ENCODE measurements around the gene ARPP21. TPM values are rescaled to one million over a fixed set of nuclear protein-coding genes. Genes with fewer than 3 reads are reported as not detected.

The ARPP21 gene
- not detected for total RNA-seq
- long read RNA-seq, result 0 reads

DNA sequence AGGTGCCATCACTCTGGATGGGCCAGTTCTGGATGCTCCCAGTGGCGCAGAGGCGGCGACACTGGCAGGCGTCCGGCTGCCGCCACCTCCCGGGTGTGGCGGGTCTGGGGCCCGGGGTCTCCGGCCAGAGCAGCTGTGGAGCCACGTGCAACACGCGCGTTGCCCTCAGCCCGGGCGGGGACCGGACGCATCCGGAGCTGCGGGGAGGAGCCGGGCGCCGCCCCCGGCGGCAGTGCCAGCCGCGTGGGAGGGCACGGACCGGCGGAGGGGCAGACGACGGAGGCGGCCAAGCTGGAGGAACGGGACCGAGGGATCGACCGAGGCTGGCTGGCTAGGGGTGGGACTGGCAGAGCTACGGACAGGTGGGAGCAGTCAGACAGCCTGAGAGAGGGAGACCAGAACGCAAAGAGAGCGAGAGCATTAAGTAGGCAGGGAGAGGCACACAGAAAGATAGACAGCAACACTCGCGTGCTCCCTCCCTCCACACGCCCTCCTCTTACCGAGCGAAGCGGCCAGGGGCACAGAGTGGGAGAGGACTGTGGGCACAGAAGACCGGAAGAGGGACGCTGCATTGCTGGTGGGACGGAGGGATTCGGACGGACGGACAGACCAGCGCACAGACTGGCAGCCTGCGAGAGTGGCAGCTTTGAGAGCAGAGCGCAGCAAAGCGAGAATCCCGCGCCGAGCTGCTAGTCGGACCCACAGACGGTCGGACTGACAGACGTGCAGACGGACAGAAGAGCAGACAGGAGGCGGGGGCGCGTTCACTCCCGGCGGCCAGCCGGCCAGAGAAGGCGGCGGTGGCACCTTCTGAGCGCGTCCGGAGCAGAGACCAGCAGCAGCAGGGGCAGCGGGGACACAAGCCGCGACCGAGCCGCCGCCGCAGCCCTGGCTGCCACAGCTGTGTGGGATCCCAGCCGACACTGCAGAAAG lies at the start of gene ARPP21:
Gene ARPP21 (plus strand): TSS at position 272 of the 933 bp plus-strand sequence. CDS start 42,227 bp downstream, outside the sequence.
- no peaks in the 10 kb centered on the region for H3K9me3 ChIP-seq
- no peaks in the 10 kb centered on the region for H3K36me3 ChIP-seq
- peak; percentile 41 for DNase-seq
- TF ChIP-seq, protein P1, sequence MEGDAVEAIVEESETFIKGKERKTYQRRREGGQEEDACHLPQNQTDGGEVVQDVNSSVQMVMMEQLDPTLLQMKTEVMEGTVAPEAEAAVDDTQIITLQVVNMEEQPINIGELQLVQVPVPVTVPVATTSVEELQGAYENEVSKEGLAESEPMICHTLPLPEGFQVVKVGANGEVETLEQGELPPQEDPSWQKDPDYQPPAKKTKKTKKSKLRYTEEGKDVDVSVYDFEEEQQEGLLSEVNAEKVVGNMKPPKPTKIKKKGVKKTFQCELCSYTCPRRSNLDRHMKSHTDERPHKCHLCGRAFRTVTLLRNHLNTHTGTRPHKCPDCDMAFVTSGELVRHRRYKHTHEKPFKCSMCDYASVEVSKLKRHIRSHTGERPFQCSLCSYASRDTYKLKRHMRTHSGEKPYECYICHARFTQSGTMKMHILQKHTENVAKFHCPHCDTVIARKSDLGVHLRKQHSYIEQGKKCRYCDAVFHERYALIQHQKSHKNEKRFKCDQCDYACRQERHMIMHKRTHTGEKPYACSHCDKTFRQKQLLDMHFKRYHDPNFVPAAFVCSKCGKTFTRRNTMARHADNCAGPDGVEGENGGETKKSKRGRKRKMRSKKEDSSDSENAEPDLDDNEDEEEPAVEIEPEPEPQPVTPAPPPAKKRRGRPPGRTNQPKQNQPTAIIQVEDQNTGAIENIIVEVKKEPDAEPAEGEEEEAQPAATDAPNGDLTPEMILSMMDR (IDR thresholded peaks at IDR 0.05), result no peak
- no peak within 1 kb of the TSS for H3K27ac ChIP-seq
- peaks cover 9% of the 10 kb centered on the region for H3K4me1 ChIP-seq
- peak within 1 kb of the TSS; percentile 34 for H3K4me3 ChIP-seq
- intact Hi-C loops (cut with DNase I), result no loop called here
- peak; percentile 52 to 58 for ATAC-seq
- peaks cover 28% of the 10 kb centered on the region for H3K27me3 ChIP-seq (ENCODE audit: low read depth)

DNA sequence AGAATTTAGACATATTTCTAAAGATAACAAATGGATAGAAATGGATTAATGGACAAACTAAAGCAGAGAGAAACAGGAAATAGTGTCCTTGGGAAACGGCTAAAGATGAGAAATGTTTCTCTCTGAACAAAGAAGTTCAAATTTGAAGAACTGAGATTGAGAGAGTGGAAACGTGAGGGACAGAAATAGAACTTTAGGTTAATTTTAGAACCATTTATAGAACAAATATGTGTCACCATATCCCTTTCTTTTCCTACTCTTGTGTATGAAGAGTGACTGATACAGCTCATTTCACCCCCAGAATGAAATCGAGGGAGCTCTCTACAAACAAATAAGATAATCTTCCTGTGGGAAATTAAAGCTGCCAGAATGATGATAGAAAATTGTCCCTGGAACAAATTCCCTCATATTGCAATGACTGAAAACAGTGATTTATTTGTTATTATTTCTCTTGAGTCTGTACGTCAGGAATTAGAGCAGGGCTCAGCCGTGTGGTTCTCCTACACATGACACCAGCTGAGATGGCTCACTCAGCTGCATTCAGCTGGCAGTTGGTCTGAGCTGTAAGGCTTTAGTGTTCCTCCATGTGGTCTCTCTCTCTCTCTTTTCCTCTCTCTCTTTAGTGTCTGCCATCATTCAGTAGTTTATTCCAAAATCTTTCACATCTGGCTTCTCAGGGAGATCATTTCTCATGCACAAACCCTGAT lies 46.6 kb upstream of the ARPP21 start:
- no peaks in the 10 kb centered on the region for H3K27me3 ChIP-seq (ENCODE audit: low read depth)
- H3K36me3 ChIP-seq, result no peaks in the 10 kb centered on the region
- ATAC-seq, result no peak
- intact Hi-C loops (cut with DNase I), result no loop called here
- no peak for DNase-seq
- H3K4me3 ChIP-seq, result no peak overlapping the region
- TF ChIP-seq, protein P1 (IDR thresholded peaks at IDR 0.05), result no peak
- H3K4me1 ChIP-seq, result no peaks in the 10 kb centered on the region
- no peak overlapping the region for H3K27ac ChIP-seq
- H3K9me3 ChIP-seq, result no peaks in the 10 kb centered on the region

DNA sequence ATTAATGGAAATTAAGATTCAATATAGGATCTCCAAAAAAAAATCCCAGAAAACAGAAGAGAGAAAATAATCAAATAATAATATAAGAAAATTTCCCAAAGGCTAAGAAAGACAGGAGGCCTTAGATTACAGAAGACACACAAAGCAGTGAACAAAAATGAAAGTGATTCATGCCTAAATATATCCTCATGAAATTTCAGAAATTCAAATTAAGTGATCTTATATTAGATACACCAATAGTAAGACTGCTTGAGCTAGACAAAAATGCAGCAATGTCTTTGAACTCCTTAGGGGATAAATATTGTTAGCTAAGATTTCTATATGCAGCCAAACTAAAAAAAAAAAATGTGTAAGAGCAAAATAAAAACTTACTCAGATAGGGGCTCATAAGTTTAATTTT lies 44.6 kb upstream of the ARPP21 start:
- TF ChIP-seq, protein P1 (IDR thresholded peaks at IDR 0.05), result no peak

DNA sequence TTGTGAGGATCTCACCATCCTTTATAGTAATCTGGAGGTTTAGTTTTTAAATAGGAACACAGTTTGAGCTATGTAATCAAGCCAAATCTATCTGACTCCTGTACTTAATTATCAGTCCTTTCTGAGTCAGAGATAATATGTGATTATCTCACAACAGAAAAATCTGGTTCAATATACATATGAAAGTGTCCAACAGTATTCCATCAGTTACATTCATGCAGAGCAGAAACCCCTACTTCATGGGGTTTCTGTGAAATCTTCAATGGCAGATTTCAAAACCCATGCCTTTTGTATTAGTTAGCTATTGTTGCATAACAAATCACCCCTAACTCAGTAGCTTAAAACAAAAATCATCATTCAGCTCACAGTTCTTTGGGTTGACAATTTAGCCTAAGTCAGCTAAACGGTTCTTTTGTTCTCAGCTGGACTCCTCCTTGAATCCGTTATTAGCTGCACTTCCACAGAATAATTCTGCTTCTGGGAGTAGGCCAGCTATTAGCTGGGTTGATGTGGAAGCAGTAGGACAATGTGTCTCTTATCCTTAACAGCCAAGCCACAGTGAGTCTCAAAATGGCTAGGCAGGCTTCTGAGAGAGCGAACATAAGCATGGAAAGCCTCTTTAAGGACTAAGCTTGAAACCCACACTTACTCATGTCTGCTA lies 42.9 kb upstream of the ARPP21 start:
- DNase-seq, result no peak

More for the DNA sequence above, 44.6 kb upstream of the ARPP21 start:
- DNase-seq (no peak), ATAC-seq (no peak)
- H3K4me1 ChIP-seq, result no peaks in the 10 kb centered on the region
- H3K4me3 ChIP-seq, result no peak overlapping the region
- H3K36me3 ChIP-seq, result no peaks in the 10 kb centered on the region
- no peaks in the 10 kb centered on the region for H3K27me3 ChIP-seq (ENCODE audit: low read depth)
- intact Hi-C loops (cut with DNase I), result no loop called here
- H3K9me3 ChIP-seq, result no peaks in the 10 kb centered on the region
- no peak overlapping the region for H3K27ac ChIP-seq

DNA sequence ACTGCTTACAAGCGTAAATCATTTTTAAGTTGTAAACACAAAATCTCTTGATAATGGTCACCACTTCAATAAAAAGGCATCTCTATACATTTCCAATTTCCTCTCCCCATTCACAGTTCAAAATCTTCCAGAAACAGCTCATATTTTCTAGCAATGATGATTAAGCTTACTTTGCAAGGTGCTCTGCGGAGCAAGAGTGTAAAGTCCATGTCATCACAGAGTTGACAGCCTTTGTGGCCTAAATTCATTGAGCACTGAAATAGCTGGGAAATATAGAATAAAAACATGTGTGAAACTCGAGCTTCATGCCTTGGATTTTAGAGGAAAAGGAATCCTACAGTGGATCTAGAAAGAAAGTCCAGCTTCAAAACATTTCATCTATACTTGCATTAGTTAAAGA lies 41.8 kb upstream of the ARPP21 start:
- Histone ChIP-seq H3K36me3 (no peaks in the 10 kb centered on the region), H3K4me1 (no peaks in the 10 kb centered on the region), H3K27me3 (ENCODE audit: low read depth) (no peaks in the 10 kb centered on the region), H3K9me3 (no peaks in the 10 kb centered on the region), H3K4me3 (no peak overlapping the region), H3K27ac (no peak overlapping the region)
- DNase-seq (no peak), ATAC-seq (no peak)
- intact Hi-C loops (cut with DNase I), result no loop called here
- TF ChIP-seq, protein P1 (IDR thresholded peaks at IDR 0.05), result no peak

More for the DNA sequence above, 42.9 kb upstream of the ARPP21 start:
- no peaks in the 10 kb centered on the region for H3K36me3 ChIP-seq
- ATAC-seq, result no peak
- no peaks in the 10 kb centered on the region for H3K27me3 ChIP-seq (ENCODE audit: low read depth)
- no peak overlapping the region for H3K27ac ChIP-seq
- intact Hi-C loops (cut with DNase I), result no loop called here
- H3K4me1 ChIP-seq, result no peaks in the 10 kb centered on the region
- H3K9me3 ChIP-seq, result no peaks in the 10 kb centered on the region
- no peak overlapping the region for H3K4me3 ChIP-seq
- TF ChIP-seq, protein P1 (IDR thresholded peaks at IDR 0.05), result no peak

All from lower lobe of right lung (tissue), 2 donors.